Activated naive CD8-positive, alpha-beta T cell treated with anti-CD3 and anti-CD28 coated beads, Interleukin-2, amount 10 ng/mL, durations not matched to agents 7 days and 5 days (primary cell): ENCODE data around the gene UQCRFS1. TPM values are rescaled to one million over a fixed set of nuclear protein-coding genes. Genes with fewer than 3 reads are reported as not detected.

Experiments
- ATAC-seq: fragments of 150-1000 bp; cut with Tn5 transposase; one replicate; pipeline ENCODE4 v1.10.0; 2021; ENCODE audit warnings: low read depth, moderate library complexity
- POLR2A ChIA-PET: fragments of 350-600 bp; sonication (Branson Sonifier 250); formaldehyde crosslinking; loops from one replicate; lab custom pipeline; 2021; ENCODE audit warnings: antibody characterized with exemption; lab: Charles Lee
- DNase-seq: peaks from one replicate; pipeline ENCODE4 v3.0.0; 2021
- H3K27ac Mint-ChIP-seq: one replicate; pipeline ENCODE4 v1.8.0; 2022; ENCODE audit warnings: mild to moderate bottlenecking, mixed read lengths
- H3K27me3 Mint-ChIP-seq: one replicate; pipeline ENCODE4 v1.8.0; 2022; ENCODE audit warnings: mild to moderate bottlenecking, moderate library complexity, mixed read lengths
- H3K36me3 Mint-ChIP-seq: one replicate; pipeline ENCODE4 v1.8.0; 2021; ENCODE audit warnings: mild to moderate bottlenecking, mixed read lengths
- H3K4me1 Mint-ChIP-seq: one replicate; pipeline ENCODE4 v1.8.0; 2021; ENCODE audit warnings: mixed read lengths
- H3K4me3 Mint-ChIP-seq: one replicate; pipeline ENCODE4 v1.8.0; 2022; ENCODE audit warnings: mild to moderate bottlenecking, moderate library complexity, mixed read lengths
- H3K9me3 Mint-ChIP-seq: one replicate; pipeline ENCODE4 v1.8.0; 2021; ENCODE audit warnings: mixed read lengths
- total RNA-seq, 2 experiments: library from RNA; stranded (reverse); gene quantifications; one replicate each; pipeline ENCODE4 v1.2.3, GENCODE V29; 2021

UQCRFS1 gene
- total RNA-seq, 2 experiments from 2014 or later: 29.1 to 30.9 TPM

DNA sequence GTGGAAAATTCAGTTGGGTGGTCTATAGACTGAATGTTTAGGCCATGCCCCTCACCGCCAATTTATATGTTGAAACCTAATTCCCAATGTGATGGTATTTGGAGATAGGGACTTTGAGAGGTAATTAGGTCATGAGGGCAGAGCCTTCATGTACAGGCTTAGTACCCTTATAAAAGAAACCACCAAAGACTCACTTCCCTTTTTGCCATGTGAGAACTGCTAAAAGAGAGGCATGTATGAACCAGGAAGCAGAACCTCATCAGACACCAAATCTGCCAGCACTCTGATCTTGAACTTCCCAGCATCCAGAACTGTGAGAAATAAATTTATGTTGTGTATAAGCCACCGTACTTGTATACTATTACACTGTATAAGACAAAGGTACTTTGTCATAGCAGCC, 40.6 kb downstream of the UQCRFS1 start:
- Mint-ChIP-seq H3K4me3 (no peak overlapping the region), H3K36me3 (no peaks in the 10 kb centered on the region), H3K27me3 (peaks cover 3% of the 10 kb centered on the region), H3K27ac (no peak overlapping the region), H3K9me3 (peaks cover 12% of the 10 kb centered on the region), H3K4me1 (peaks cover 5% of the 10 kb centered on the region)
- DNase-seq (no peak), ATAC-seq (no peak)
- POLR2A ChIA-PET: no interaction called here

DNA sequence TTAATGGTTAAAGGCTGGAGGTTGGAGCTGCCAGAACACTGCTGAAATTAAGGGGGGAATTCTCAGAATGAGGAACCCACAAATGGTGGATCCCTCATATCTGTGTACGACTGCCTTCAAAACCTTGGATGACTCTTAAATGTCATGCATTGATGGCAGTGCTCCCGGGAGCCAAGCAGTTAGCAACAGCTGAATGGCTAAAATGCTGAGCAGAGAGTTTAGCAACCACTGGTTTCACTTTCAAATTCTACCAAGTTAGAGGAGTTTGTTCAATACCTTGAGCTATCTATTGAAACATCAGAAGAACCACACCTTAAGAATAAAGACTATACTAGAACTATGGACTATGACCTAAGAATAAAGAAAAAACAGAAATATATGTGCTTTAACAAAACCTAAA, 41.4 kb downstream of the UQCRFS1 start:
- peaks cover 6% of the 10 kb centered on the region for H3K9me3 Mint-ChIP-seq
- no peak overlapping the region for H3K4me3 Mint-ChIP-seq
- no peaks in the 10 kb centered on the region for H3K36me3 Mint-ChIP-seq

DNA sequence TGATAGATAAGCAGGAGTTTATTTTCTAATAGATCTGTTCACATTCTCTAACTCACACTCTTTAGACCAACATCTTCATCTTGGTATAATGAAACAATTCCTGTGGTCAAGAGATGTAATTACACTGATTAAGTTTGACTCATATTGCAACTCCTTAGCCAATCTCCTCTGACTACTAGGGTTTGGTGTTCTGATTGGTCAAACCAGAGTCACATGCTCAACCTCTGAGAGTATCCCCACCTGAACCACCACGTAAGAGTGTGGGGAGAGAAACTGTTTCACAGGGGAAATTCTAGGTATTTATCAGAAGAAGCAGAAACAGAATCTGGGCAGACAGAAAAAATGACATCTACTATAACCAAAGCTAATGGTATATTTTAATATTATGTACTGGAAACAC, 42.4 kb downstream of the UQCRFS1 start:
- Mint-ChIP-seq H3K9me3 (peaks cover 4% of the 10 kb centered on the region), H3K27ac (no peak overlapping the region), H3K4me3 (peak overlapping the region; percentile 34), H3K4me1 (peaks cover 5% of the 10 kb centered on the region), H3K36me3 (no peaks in the 10 kb centered on the region), H3K27me3 (peaks cover 6% of the 10 kb centered on the region)
- ATAC-seq (peak; percentile 39), DNase-seq (no peak)
- POLR2A ChIA-PET: no interaction called here

More for the DNA sequence above, 41.4 kb downstream of the UQCRFS1 start:
- Mint-ChIP-seq H3K4me1 (peaks cover 5% of the 10 kb centered on the region), H3K27me3 (peaks cover 3% of the 10 kb centered on the region), H3K27ac (no peak overlapping the region)
- POLR2A ChIA-PET: no interaction called here
- no peak for DNase-seq
- no peak for ATAC-seq

DNA sequence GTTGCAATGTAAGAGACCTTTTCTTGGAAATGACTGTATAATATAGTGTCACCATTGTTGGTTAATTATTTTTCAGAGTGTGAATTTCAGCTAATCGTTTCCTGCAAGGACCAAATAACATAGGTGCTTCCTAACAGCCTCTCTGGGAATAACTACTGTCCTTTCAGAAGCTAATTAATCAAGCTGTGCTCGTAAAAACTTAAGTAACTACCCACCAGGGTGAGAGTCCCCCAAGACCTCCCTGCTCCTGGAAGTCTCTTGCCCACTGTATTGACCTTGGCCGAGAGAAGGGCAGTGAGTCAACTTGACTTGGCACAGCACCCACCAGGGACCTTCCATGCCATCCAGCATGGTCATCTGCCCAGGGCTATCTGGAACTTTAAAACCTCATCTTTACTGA, 50.3 kb downstream of the UQCRFS1 start:
- Mint-ChIP-seq H3K27me3 (peaks cover 3% of the 10 kb centered on the region), H3K36me3 (no peaks in the 10 kb centered on the region), H3K9me3 (peaks cover 4% of the 10 kb centered on the region), H3K4me1 (no peaks in the 10 kb centered on the region), H3K27ac (no peak overlapping the region), H3K4me3 (no peak overlapping the region)
- ATAC-seq (no peak), DNase-seq (no peak)
- POLR2A ChIA-PET: no interaction called here

DNA sequence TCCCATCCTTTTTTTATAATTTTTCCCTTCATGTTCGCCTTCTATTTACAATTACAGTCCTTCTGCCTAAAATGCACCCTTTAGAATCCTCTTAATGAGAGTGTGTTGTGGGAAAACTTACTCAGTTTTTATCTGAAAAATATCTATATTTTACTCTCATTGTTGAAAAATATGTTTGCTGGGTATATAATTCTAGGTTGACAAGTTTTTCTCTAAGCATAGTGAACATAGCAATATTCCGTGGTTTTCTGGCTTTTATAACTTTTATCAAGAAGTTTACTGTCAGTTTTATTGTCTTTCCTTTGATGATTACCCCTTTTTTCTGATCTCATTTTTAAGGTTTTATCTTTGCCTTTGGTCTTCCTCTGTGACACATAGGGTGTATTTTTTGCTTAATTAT, 57.3 kb downstream of the UQCRFS1 start:
- DNase-seq (no peak), ATAC-seq (no peak)
- H3K4me1 Mint-ChIP-seq: no peaks in the 10 kb centered on the region
- no peak overlapping the region for H3K27ac Mint-ChIP-seq
- no peaks in the 10 kb centered on the region for H3K27me3 Mint-ChIP-seq
- no peak overlapping the region for H3K4me3 Mint-ChIP-seq
- no peaks in the 10 kb centered on the region for H3K36me3 Mint-ChIP-seq
- H3K9me3 Mint-ChIP-seq: peaks cover 9% of the 10 kb centered on the region
- POLR2A ChIA-PET: no interaction called here
